Measurements from ENCODE around the gene SETD2.

SETD2 gene

GRCh38 chr3:47176582-47176981 is 12.7 kb upstream of the SETD2 start:
- H3K9me3 ChIP-seq (ENCODE audit: control insufficient read depth, insufficient read depth, low read length), result no peaks in the 10 kb centered on the region
- no peak overlapping the region for H3K4me3 ChIP-seq (ENCODE audit: low read depth, low read length)
- H3K36me3 ChIP-seq (ENCODE audit: control insufficient read depth, insufficient read depth, low read length), result no peaks in the 10 kb centered on the region
- no peaks in the 10 kb centered on the region for H3K27me3 ChIP-seq (ENCODE audit: control insufficient read depth, insufficient read depth, low read length)
- H3K9ac ChIP-seq (ENCODE audit: low read depth, low read length), result no peak overlapping the region
- no peaks in the 10 kb centered on the region for H3K4me1 ChIP-seq (ENCODE audit: control insufficient read depth, insufficient read depth, low read length)

GRCh38 chr3:47163169-47164006 is 525 bp downstream of the SETD2 start:
- no peaks in the 10 kb centered on the region for H3K9me3 ChIP-seq (ENCODE audit: control insufficient read depth, insufficient read depth, low read length)
- H3K27me3 ChIP-seq (ENCODE audit: control insufficient read depth, insufficient read depth, low read length), result no peaks in the 10 kb centered on the region
- H3K9ac ChIP-seq (ENCODE audit: low read depth, low read length), result peak overlapping the region; percentile 84
- peaks cover 18% of the 10 kb centered on the region for H3K4me1 ChIP-seq (ENCODE audit: control insufficient read depth, insufficient read depth, low read length)
- peak overlapping the region; percentile 67 for H3K4me3 ChIP-seq (ENCODE audit: low read depth, low read length)
- no peaks in the 10 kb centered on the region for H3K36me3 ChIP-seq (ENCODE audit: control insufficient read depth, insufficient read depth, low read length)

- H3K9ac ChIP-seq (ENCODE audit: low read depth, low read length), result peak overlapping the region; percentile 84
- H3K4me3 ChIP-seq (ENCODE audit: low read depth, low read length), result peak overlapping the region; percentile 67
- no peaks in the 10 kb centered on the region for H3K9me3 ChIP-seq (ENCODE audit: control insufficient read depth, insufficient read depth, low read length)
- H3K36me3 ChIP-seq (ENCODE audit: control insufficient read depth, insufficient read depth, low read length), result no peaks in the 10 kb centered on the region
- H3K27me3 ChIP-seq (ENCODE audit: control insufficient read depth, insufficient read depth, low read length), result no peaks in the 10 kb centered on the region
- peaks cover 18% of the 10 kb centered on the region for H3K4me1 ChIP-seq (ENCODE audit: control insufficient read depth, insufficient read depth, low read length)
Measured at GRCh38 chr3:47162697-47163168, 1.2 kb downstream of the SETD2 start.

- Histone ChIP-seq H3K4me3 (ENCODE audit: low read depth, low read length) (peak overlapping the region; percentile 67), H3K27me3 (ENCODE audit: control insufficient read depth, insufficient read depth, low read length) (no peaks in the 10 kb centered on the region), H3K4me1 (ENCODE audit: control insufficient read depth, insufficient read depth, low read length) (peaks cover 18% of the 10 kb centered on the region), H3K36me3 (ENCODE audit: control insufficient read depth, insufficient read depth, low read length) (no peaks in the 10 kb centered on the region), H3K9me3 (ENCODE audit: control insufficient read depth, insufficient read depth, low read length) (no peaks in the 10 kb centered on the region), H3K9ac (ENCODE audit: low read depth, low read length) (peak overlapping the region; percentile 84)
Measured at GRCh38 chr3:47161983-47162696, 1.8 kb downstream of the SETD2 start.

- Histone ChIP-seq H3K4me1 (ENCODE audit: control insufficient read depth, insufficient read depth, low read length) (peaks cover 18% of the 10 kb centered on the region), H3K36me3 (ENCODE audit: control insufficient read depth, insufficient read depth, low read length) (no peaks in the 10 kb centered on the region), H3K9me3 (ENCODE audit: control insufficient read depth, insufficient read depth, low read length) (no peaks in the 10 kb centered on the region), H3K9ac (ENCODE audit: low read depth, low read length) (no peak overlapping the region), H3K4me3 (ENCODE audit: low read depth, low read length) (no peak overlapping the region), H3K27me3 (ENCODE audit: control insufficient read depth, insufficient read depth, low read length) (no peaks in the 10 kb centered on the region)
Measured at GRCh38 chr3:47159820-47160219, 4.1 kb downstream of the SETD2 start.

- Histone ChIP-seq H3K4me3 (ENCODE audit: low read depth, low read length) (no peak overlapping the region), H3K9ac (ENCODE audit: low read depth, low read length) (no peak overlapping the region), H3K27me3 (ENCODE audit: control insufficient read depth, insufficient read depth, low read length) (no peaks in the 10 kb centered on the region), H3K9me3 (ENCODE audit: control insufficient read depth, insufficient read depth, low read length) (no peaks in the 10 kb centered on the region), H3K4me1 (ENCODE audit: control insufficient read depth, insufficient read depth, low read length) (peaks cover 18% of the 10 kb centered on the region), H3K36me3 (ENCODE audit: control insufficient read depth, insufficient read depth, low read length) (no peaks in the 10 kb centered on the region)
Measured at GRCh38 chr3:47158208-47158607, 5.7 kb downstream of the SETD2 start.

GRCh38 chr3:47156396-47156795 is 7.5 kb downstream of the SETD2 start:
- Histone ChIP-seq H3K9ac (ENCODE audit: low read depth, low read length) (no peak overlapping the region), H3K9me3 (ENCODE audit: control insufficient read depth, insufficient read depth, low read length) (no peaks in the 10 kb centered on the region), H3K4me1 (ENCODE audit: control insufficient read depth, insufficient read depth, low read length) (peaks cover 25% of the 10 kb centered on the region), H3K36me3 (ENCODE audit: control insufficient read depth, insufficient read depth, low read length) (no peaks in the 10 kb centered on the region), H3K27me3 (ENCODE audit: control insufficient read depth, insufficient read depth, low read length) (no peaks in the 10 kb centered on the region), H3K4me3 (ENCODE audit: low read depth, low read length) (no peak overlapping the region)

- no peaks in the 10 kb centered on the region for H3K27me3 ChIP-seq (ENCODE audit: control insufficient read depth, insufficient read depth, low read length)
- H3K9me3 ChIP-seq (ENCODE audit: control insufficient read depth, insufficient read depth, low read length), result no peaks in the 10 kb centered on the region
- H3K36me3 ChIP-seq (ENCODE audit: control insufficient read depth, insufficient read depth, low read length), result no peaks in the 10 kb centered on the region
- H3K9ac ChIP-seq (ENCODE audit: low read depth, low read length), result no peak overlapping the region
- H3K4me1 ChIP-seq (ENCODE audit: control insufficient read depth, insufficient read depth, low read length), result peaks cover 7% of the 10 kb centered on the region
- H3K4me3 ChIP-seq (ENCODE audit: low read depth, low read length), result no peak overlapping the region
Measured at GRCh38 chr3:47152578-47152977, 11.3 kb downstream of the SETD2 start.

- peaks cover 7% of the 10 kb centered on the region for H3K4me1 ChIP-seq (ENCODE audit: control insufficient read depth, insufficient read depth, low read length)
- no peak overlapping the region for H3K4me3 ChIP-seq (ENCODE audit: low read depth, low read length)
- no peak overlapping the region for H3K9ac ChIP-seq (ENCODE audit: low read depth, low read length)
- H3K9me3 ChIP-seq (ENCODE audit: control insufficient read depth, insufficient read depth, low read length), result no peaks in the 10 kb centered on the region
- H3K36me3 ChIP-seq (ENCODE audit: control insufficient read depth, insufficient read depth, low read length), result no peaks in the 10 kb centered on the region
- H3K27me3 ChIP-seq (ENCODE audit: control insufficient read depth, insufficient read depth, low read length), result no peaks in the 10 kb centered on the region
Measured at GRCh38 chr3:47151836-47152235, 12.1 kb downstream of the SETD2 start.

GRCh38 chr3:47149339-47149933 is 14.5 kb downstream of the SETD2 start:
- Histone ChIP-seq H3K9ac (ENCODE audit: low read depth, low read length) (no peak overlapping the region), H3K36me3 (ENCODE audit: control insufficient read depth, insufficient read depth, low read length) (no peaks in the 10 kb centered on the region), H3K4me1 (ENCODE audit: control insufficient read depth, insufficient read depth, low read length) (peaks cover 7% of the 10 kb centered on the region), H3K4me3 (ENCODE audit: low read depth, low read length) (no peak overlapping the region), H3K27me3 (ENCODE audit: control insufficient read depth, insufficient read depth, low read length) (no peaks in the 10 kb centered on the region), H3K9me3 (ENCODE audit: control insufficient read depth, insufficient read depth, low read length) (no peaks in the 10 kb centered on the region)

GRCh38 chr3:47145272-47145671 is 18.6 kb downstream of the SETD2 start:
- no peak overlapping the region for H3K9ac ChIP-seq (ENCODE audit: low read depth, low read length)
- H3K4me3 ChIP-seq (ENCODE audit: low read depth, low read length), result no peak overlapping the region
- peaks cover 4% of the 10 kb centered on the region for H3K4me1 ChIP-seq (ENCODE audit: control insufficient read depth, insufficient read depth, low read length)
- H3K9me3 ChIP-seq (ENCODE audit: control insufficient read depth, insufficient read depth, low read length), result no peaks in the 10 kb centered on the region
- no peaks in the 10 kb centered on the region for H3K36me3 ChIP-seq (ENCODE audit: control insufficient read depth, insufficient read depth, low read length)
- H3K27me3 ChIP-seq (ENCODE audit: control insufficient read depth, insufficient read depth, low read length), result no peaks in the 10 kb centered on the region
